AG08395 (cell line): ENCODE data around the gene RAB20.

Experiments used
- DNase-seq: peaks from one replicate; pipeline ENCODE4 v3.0.0; 2012; ENCODE audit warnings: mixed read lengths, low spot score

The RAB20 gene

DNA sequence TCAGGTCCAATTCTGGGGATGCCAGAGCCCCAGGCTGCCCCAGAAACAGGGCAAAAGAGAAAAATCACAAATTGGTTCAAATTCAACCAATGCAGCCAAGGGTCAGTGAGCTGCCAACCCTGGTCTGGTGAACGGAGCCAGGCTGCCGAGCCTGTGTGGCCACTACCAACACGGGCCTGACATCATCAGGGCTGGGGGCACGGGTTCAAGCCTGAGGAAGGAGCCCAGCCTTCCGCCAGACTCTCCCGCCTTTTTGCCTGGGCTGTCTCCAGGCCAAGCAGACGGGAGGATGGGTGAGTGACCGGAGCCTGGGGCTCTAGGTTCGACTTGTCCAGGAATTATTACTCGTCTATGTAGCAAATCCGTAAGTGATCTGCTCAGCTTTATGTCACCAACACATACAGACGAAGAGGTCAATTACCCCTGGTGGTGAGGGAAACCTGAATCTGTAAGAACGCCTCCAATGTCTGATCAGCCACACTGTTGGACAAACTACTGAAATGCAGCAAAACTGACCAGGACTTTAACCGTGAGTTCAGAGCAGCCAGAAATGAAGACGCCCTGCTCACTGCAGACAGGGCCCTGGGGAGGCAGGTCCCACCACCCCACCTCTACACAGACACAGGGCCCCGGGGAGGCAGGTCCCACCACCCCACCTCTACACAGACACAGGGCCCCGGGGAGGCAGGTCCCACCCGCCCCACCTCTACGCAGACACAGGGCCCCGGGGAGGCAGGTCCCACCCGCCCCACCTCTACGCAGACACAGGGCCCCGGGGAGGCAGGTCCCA is 31.8 kb downstream of the RAB20 start:
- no peak for DNase-seq

DNA sequence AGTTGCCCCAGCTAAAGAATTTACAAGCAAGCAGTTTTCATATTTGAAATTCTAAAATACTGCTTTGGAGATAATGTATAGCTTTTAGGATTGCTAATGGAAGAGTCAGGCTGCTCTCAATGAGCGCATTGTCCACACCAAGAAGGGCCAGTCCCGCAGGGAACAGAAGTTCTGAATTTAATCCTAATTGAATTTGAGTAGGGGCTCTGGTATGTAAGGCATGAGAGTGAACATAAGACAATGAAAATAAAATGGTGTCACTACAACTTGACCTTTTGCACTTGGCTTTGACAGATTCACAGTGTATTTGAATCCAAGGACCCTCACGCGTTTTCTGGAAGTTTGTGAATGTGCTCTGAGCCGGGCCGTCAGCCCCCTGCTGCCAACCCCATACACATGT is 32.6 kb downstream of the RAB20 start:
- no peak for DNase-seq

DNA sequence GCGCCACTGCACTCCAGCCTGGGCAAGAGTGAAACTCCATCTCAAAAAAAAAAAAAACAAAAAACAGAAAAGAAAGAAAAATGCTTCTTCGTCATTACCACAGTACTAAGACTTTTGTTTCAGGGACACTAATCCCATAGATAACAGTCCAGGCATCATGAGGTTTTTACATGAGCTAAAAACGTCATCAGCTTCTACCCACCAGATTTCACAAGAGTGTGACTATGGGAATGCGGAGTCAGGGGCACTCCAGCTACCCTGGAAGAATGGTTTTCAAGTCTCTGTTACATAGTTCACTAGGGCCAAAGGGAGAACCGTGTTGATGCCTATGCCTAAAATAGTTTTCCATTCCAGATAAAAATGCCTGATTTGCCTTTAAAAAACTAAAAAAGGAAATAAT is 33.2 kb downstream of the RAB20 start:
- no peak for DNase-seq

DNA sequence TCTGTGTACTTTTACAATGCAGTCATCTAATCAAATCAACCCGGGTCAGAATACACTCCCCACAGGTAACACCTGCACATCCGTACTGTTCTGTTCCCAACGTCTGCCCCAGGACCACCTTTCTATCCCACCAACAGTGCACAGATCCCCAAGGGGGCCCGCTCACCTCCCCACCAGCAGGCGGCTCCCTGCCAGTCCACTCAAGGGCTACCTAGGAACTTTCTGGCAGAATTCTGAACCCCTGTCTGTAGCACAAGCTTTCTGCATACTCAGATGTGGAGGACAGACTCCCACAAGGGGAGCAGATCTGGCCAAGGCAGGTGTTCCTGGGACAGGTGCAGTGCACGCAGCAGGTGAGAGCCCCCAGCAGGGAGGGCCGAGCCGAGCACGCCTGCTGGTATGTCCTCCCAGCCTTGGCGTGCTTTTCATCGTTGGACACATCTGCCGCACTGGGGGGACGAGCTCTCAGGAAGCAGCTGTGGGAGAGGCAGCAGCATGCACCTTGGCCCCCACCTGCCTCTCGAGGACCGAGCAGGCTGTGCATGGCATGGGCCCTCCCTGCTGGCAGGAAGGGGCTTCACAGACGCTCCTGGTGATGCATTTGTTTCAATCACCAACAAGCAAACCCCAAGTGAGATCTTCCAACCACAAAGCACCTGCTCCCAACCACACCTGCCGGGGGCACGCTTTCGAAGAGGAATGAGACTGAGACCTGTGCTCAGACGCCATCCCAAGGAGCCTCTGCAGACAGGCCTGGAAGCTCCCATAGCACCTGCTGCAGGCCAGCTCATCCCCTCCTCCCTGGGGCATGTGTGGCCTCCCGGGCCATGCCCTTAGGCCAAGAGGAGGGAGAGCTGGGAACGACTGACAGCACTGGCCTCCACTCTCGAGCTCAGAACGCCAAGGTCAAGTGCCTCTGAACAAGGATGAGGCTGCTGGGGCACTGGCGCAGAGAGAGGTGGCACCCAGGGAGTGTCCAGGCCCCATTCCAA is 35.9 kb downstream of the RAB20 start:
- no peak for DNase-seq

DNA sequence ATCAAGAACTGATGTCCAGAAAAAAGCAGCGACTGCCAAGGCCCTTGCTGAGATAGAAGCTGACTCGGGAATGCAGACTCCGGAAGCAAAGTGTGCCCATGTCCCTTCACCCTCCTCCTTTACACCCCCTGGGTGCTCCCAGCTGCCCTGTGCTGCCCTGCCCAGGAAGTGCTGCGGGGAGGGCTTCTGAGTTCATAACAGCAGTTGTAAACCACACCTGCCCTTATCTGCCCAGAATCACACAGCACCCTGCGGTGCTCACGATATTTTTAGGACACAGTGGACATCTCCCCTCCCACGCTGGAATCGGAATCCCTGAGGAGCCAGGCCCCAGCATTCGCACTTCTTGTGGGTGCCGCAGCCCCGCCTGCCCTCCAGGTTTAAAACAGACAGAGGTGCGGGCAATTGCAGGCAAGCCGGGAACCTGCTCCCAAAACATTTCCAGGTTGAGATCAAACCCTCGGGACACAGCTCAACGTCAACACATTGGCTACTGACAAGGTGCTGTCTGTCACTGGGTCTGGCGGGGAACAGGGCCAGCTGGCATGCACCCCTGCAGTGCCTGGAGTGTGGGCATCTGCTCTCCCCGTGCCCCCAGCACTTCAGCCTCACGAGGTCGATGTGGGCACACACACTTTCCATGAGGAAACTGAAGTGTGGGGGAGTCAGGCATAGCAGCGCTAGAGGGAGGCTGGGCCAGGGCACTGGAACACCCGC is 36.8 kb downstream of the RAB20 start:
- DNase-seq: no peak

DNA sequence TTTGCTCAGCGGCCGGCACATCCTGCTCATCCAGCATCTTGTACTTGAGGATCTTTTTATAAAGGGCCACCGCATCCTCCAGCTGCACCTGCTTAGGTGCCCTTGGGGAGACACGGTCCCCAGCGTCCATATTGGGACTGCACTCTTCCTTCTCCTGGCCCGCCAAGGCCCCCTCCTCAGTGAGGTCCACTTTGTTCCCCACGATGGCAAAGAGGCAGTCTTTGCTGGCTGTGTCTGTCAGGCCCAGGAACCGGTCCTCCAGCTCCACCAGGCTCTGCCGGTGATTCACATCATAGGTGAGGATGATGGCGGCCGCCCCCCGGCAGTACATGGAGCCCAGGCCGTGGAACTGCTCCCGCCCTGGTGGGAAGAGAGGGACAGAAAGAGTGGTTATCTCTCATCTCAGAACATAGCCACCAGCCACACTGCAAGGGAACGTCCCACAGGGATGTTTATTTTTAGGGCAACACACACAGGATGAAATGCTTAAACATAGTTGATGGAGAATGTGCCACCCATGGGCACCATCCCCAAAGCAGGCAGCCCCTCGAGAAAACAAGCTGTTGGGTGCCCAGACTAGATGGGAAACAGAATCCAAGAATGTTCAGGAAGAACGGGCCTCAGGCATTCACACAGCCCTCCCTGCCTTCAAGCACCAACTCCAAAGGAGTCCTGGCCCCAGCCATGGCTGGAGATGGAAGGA is 37.5 kb downstream of the RAB20 start:
- DNase-seq: no peak

DNA sequence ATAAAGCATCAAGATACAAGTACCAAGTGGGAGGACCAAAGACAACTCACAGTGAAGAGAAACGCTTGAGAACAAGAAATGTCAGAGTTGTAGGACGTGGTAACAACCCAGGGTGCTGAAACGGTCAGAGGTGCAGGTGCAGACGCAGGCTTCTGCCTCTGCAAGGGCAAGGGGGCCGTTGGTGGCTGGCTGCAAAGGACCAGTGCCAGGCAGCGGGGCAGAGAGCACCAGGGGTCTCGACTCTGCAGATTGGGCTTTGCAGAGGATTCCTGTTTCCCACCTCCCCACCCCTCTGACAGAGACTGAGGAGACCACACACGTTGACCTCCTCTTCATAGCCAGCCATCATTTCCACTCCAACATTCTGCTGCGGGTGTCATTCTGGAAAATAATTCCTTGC is 38.3 kb downstream of the RAB20 start:
- no peak for DNase-seq

DNA sequence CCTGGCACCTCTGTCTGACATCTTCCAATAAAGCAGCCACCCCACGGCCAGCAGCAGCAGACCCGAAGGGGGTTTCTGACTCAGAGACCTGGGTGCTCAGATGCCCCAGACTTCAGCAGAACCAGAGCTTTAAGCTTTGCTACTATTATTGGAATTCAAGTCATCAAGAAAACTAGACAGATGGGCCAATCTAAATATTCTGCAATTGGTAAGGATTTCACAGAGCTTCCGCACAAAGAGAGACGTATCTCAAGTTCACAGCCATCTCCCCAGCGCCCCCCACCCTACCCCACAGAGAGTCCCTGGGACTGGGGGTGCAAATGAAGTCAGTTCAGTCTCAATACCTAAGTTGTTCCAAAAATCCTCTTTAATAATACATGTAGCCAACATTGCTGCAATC is 38.8 kb downstream of the RAB20 start:
- DNase-seq: no peak

DNA sequence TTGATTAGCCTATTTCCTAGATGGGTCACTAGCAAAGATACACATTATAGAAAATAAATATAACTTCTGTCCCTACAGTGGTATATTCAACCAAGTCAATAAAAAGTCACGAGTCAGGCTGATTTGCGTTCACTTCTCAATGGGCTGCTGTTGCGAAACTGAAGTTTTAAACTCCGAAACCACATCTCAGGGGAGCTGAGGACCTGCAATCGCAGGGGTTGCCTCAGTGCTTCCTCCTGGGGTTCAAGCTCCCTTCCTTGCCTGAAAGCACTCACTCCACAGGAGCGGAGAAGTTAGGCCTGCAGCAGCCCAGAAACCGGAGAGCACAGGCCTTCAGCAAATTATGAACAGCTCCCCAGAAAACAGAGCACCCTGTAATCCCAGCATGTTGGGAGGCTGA is 39.6 kb downstream of the RAB20 start:
- no peak for DNase-seq

DNA sequence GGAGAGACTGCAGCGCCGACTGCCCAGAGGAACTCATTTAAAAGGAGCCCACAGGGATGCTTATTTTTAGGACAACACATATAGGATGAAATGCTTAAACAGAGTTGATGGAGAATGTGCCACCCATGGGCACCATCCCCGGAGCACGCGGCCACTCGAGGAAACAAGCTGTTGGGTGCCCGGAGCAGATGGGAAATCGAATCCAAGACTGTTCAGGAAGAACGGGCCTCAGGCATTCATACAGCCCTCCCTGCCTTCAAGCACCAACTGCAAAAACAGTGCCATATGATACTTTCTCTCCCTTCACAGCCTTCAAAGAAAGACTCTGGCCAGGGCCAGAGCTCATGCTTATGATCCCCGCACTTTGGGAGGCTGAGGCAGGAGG is 40.2 kb downstream of the RAB20 start:
- DNase-seq: no peak

DNA sequence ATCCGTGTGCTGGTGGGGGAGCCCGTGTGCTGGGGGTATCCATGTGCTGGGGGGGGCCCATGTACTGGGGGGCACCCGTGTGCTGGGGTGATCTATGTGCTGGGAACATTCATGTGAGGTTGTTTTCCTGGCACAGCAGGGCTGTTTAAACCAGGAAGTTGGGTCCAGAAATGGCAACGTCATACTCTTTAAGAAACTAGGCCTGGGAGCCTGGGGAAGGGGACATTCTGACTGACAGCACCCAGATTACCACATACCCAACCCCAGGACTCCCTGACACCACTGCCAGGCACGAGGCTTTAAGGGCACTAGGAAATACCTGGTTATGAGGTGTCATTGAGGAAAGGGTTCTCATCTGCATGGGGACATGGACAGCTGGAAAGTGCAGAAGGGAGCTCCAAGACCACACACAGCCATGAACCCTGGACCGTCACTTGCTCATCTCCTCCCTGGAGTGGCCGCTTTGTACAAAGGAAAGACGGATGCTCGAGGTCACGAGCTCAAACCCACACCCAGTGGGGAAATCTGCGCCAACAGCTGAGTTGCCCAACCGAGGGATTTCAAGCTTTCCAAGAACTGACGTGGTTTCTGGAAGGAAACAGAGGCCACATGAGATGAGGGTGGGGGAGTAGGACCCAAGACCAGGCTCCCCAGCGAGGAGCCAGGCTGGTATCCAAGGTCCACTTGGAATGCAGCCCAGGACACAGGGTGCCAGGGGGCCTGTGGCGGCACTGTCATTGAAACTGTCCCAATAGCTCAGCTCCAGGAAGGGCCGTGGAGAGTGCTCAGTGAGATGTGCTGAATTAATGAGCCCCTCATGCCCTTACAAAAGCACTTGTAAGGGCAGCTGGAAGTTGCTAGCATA is 40.9 kb downstream of the RAB20 start:
- DNase-seq: peak; percentile 82

DNA sequence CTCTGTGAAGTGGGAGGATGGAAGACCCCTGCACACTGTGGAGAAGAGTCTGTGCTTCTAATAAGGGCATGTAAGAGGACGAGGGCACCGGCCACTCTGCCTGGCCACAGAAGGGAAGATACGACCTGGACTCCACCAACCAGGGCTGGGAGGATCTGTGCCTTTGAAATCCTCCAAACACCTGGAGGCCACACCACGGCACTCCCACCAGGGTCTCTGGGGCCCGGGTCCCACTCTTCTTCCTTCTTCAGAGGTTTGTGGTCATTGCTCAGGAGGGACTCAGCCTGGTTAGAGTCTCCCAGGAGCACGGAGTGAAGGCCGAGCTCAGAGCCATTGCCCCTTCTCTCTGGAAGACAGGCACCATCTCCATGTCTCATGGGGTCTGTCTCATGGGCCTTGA is 42.0 kb downstream of the RAB20 start:
- no peak for DNase-seq

DNA sequence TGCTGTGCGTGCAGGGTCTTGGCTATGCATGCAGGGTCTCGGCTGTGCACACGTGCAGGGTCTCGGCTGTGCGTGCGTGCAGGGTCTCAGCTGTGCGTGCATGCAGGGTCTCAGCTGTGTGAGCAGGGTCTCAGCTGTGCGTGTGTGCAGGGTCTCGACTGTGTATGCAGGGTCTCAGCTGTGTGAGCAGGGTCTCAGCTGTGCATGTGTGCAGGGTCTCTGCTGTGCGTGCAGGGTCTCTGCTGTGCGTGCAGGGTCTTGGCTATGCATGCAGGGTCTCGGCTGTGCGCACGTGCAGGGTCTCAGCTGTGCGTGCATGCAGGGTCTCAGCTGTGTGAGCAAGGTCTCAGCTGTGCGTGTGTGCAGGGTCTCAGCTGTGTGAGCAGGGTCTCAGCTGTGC is 42.5 kb downstream of the RAB20 start:
- no peak for DNase-seq

DNA sequence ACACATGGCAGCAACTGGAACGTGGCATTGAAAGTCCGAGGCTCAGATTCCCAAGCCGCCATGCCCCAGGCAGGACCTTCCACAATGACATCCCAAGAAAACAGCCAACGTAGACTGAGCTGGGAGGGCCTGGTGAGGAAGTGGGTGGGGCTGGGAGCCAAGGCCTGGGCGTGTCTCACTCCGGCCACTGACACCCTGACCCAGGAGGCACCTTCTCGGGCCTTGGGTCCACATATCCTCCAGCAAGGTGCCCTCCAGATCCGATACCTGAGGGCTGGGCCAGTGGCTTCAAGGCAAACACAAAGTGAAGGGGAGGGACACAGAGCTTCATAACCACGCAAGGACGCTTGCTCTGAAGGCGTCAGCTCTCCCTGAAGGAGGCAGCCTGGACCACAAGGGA is 43.0 kb downstream of the RAB20 start:
- DNase-seq: no peak

DNA sequence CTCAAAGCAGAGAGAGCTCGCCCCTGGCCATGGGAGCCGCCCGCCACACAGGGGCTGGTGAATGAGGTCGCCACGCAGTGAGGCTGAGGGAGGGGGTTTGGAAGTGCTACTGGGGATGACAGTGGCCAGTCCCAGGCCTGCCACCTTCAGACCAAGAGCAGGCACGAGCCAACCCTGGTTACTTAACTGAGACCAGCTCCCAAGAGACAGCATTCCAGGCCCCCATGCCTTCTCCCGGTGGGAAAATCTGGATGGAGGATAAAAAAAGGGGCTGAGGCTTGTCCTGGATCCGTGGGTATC is 43.3 kb downstream of the RAB20 start:
- no peak for DNase-seq

DNA sequence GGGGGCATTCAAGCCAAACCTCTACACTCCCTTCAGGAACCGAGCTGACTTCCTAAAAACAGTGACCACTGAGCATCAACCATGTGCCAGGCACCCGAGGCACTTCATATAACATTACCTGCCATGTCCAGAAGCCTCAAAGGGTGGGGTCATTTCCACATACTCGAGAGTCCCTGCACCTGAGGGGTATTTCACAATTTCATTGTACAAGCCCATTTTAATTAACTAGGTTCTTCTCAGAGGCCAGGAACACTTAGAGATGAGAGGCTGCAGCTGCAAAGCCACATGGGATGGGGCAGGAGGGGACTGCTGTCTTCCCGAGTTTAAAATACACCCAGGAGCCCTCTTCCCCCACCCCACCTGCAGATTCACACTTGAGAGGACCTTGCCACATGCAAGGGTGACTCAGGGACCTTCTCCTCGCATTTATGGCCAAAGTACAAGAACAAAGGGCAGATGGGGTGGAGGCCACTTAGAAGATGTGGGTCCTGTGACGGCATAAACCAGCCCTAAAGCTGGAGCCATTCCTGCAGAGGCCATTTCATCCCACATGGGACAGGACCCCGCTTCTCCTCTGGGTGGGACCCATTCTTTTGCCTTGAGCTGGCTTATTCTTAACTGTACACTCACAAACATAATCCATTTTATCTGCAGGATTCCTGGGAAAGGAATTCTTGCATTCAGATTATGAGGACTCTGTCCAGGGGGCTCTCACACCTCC is 43.9 kb downstream of the RAB20 start:
- DNase-seq: no peak

DNA sequence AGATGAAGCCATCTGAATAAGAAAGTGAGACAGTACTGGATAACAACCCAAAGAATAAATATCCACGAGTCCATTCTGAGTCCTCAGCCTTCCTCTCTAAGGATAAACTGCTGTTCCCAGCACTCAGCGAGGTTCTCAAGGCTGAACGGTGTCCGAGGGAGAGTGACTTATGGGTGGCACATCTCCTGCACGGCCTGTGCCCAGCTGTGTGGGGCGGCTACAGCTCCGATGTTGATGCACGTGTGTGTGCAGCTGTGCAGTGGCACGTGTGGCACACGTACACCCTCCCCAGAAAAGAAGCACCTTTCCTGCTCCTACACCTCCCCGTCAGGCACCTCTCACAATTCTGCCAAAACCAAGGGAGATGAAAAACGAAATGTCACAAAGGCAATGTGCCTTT is 45.0 kb downstream of the RAB20 start:
- no peak for DNase-seq

DNA sequence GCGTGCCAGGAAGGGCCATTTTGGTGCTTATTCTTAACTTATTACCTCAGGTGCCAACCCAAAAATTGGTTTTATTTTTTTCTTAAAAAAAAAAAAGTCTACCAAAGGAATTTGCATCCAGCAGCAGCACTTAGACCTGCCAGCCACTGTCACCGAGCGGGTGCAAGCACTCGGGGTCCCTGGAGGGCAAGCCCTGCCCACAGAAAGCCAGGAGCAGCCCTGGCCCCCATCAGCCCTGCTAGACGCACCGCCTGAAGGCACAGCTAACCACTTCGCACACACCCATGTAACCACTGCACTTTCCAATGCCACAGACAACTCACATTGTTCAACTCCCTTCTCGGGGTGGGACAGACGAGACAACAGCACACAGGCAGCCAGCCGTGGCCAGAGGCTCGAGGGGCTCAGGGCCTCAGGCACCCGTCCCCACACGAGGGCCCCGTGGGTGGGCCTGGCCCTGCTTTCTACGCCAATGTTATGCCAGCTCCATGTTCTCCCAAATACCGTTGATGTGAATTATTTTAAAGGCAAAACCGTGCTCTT is 49.3 kb downstream of the RAB20 start:
- DNase-seq: no peak

DNA sequence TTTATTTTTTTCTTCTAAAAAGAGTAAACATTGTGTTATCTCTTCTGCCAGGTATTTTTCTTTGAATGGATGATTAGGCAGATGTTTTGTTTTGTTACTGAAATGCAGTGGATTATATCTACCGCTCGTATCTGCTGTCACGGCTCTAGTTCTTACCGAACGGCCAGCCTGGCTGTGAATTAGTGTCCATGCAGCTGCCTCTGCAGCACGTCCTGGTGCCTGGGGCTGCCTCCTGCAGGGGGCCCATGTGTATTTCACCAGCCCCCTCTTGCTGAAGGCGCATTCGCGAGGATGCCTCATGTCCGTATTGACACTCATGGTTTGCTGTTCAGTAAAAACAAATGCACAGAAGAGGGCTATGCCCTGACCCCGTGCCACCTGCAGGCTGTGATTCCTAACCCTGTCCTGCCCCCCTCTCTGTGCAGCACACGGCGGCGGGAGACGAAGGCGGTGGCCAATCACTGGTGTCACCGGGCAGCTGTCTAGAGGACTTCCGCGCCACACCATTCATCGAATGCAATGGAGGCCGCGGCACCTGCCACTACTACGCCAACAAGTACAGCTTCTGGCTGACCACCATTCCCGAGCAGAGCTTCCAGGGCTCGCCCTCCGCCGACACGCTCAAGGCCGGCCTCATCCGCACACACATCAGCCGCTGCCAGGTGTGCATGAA is 49.9 kb downstream of the RAB20 start:
- DNase-seq: no peak
